ENCODE data around the gene FAM50B.

DNA sequence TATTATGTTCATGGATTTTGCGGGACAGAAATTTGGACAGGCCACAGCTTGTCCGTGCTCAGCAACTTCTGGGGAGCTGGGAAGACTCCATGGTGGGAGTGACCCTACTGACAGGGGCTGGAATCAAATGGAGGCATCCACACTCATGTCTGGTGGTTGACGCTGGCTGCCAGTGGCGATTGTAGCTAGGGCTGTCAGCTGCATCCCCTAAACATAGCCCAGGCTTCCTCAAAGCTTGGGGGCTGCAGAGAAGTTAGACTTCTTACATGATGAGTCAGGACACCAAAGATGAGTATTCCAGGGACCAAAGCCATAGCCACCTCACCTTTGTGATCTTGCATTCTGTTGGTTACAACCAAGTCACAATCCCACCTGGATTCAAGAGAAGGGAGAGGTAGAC is 18.4 kb upstream of the FAM50B start:
- TF ChIP-seq, protein P1, sequence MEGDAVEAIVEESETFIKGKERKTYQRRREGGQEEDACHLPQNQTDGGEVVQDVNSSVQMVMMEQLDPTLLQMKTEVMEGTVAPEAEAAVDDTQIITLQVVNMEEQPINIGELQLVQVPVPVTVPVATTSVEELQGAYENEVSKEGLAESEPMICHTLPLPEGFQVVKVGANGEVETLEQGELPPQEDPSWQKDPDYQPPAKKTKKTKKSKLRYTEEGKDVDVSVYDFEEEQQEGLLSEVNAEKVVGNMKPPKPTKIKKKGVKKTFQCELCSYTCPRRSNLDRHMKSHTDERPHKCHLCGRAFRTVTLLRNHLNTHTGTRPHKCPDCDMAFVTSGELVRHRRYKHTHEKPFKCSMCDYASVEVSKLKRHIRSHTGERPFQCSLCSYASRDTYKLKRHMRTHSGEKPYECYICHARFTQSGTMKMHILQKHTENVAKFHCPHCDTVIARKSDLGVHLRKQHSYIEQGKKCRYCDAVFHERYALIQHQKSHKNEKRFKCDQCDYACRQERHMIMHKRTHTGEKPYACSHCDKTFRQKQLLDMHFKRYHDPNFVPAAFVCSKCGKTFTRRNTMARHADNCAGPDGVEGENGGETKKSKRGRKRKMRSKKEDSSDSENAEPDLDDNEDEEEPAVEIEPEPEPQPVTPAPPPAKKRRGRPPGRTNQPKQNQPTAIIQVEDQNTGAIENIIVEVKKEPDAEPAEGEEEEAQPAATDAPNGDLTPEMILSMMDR (tag by site-specific recombination; IDR thresholded peaks at IDR 0.05), result no peak
- TF ChIP-seq ZNF133 (tag by site-specific recombination; IDR thresholded peaks at IDR 0.05) (no peak), ZNF155 (tag by site-specific recombination; IDR thresholded peaks at IDR 0.05) (no peak), PRDM1 (tag by site-specific recombination; IDR thresholded peaks at IDR 0.05) (no peak)
- TF ChIP-seq, protein P2, sequence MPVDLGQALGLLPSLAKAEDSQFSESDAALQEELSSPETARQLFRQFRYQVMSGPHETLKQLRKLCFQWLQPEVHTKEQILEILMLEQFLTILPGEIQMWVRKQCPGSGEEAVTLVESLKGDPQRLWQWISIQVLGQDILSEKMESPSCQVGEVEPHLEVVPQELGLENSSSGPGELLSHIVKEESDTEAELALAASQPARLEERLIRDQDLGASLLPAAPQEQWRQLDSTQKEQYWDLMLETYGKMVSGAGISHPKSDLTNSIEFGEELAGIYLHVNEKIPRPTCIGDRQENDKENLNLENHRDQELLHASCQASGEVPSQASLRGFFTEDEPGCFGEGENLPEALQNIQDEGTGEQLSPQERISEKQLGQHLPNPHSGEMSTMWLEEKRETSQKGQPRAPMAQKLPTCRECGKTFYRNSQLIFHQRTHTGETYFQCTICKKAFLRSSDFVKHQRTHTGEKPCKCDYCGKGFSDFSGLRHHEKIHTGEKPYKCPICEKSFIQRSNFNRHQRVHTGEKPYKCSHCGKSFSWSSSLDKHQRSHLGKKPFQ (tag by site-specific recombination; IDR thresholded peaks at IDR 0.05), result no peak
- TF ChIP-seq, protein P3, sequence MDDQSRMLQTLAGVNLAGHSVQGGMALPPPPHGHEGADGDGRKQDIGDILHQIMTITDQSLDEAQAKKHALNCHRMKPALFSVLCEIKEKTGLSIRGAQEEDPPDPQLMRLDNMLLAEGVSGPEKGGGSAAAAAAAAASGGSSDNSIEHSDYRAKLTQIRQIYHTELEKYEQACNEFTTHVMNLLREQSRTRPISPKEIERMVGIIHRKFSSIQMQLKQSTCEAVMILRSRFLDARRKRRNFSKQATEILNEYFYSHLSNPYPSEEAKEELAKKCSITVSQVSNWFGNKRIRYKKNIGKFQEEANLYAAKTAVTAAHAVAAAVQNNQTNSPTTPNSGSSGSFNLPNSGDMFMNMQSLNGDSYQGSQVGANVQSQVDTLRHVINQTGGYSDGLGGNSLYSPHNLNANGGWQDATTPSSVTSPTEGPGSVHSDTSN (CRISPR knock-in tag; IDR thresholded peaks at IDR 0.05), result no peak
